Measurements from ENCODE around the gene SPAG16. TPM values are rescaled to one million over a fixed set of nuclear protein-coding genes. Genes with fewer than 3 reads are reported as not detected.

SPAG16 gene
- total RNA-seq, 1 experiment from 2014 or later, result 30.0 TPM

GRCh38 chr2:213315168-213315876, 31.1 kb downstream of the SPAG16 start:
- H3F3A ChIP-seq (ENCODE audit: insufficient read depth, low read depth), result no peaks in the 10 kb centered on the region
- H3K9me2 ChIP-seq (ENCODE audit: insufficient read depth), result no peaks in the 10 kb centered on the region
- H4K20me1 ChIP-seq (ENCODE audit: insufficient read depth), result no peaks in the 10 kb centered on the region
- H3K27ac ChIP-seq, result no peak overlapping the region
- no peak for DNase-seq
- H3K36me3 ChIP-seq (ENCODE audit: low read depth), result no peaks in the 10 kb centered on the region
- no peaks in the 10 kb centered on the region for H3K27me3 ChIP-seq (ENCODE audit: insufficient read depth, low read depth)
- BruUV-seq (replicated peaks), result no TSS peak
- no peak overlapping the region for H2AFZ ChIP-seq
- ChIA-PET CTCF (no interaction called here), POLR2A (ENCODE audit: unreplicated experiment) (no interaction called here)
- H3K4me1 ChIP-seq (replicated peaks; ENCODE audit: insufficient read depth), result no peaks in the 10 kb centered on the region
- H3K79me2 ChIP-seq (ENCODE audit: low read depth), result no peaks in the 10 kb centered on the region
- no peak overlapping the region for H3K4me2 ChIP-seq
- intact Hi-C loops (cut with micrococcal nuclease; ENCODE audit: unreplicated experiment), result no loop called here
- H3K4me3 ChIP-seq, result no peak overlapping the region
- TF ChIP-seq EZH2 (IDR thresholded peaks at IDR 0.05; ENCODE audit: low read depth), result no peak
- TF ChIP-seq CTCF (conservative IDR thresholded peaks at IDR 0.05), result no peak
- no peaks in the 10 kb centered on the region for H3K9me3 ChIP-seq (ENCODE audit: insufficient read depth, low read depth)

- no peaks in the 10 kb centered on the region for H3K9me2 ChIP-seq (ENCODE audit: insufficient read depth)
- no peaks in the 10 kb centered on the region for H3K27me3 ChIP-seq (ENCODE audit: insufficient read depth, low read depth)
- POLR2A ChIA-PET (ENCODE audit: unreplicated experiment), result no interaction called here
- no peak overlapping the region for H3K4me2 ChIP-seq
- H3K36me3 ChIP-seq (ENCODE audit: low read depth), result no peaks in the 10 kb centered on the region
- no peaks in the 10 kb centered on the region for H3K9me3 ChIP-seq (ENCODE audit: insufficient read depth, low read depth)
- H4K20me1 ChIP-seq (ENCODE audit: insufficient read depth), result no peaks in the 10 kb centered on the region
- no TSS peak for BruUV-seq (replicated peaks)
- no peak for TF ChIP-seq EZH2 (IDR thresholded peaks at IDR 0.05; ENCODE audit: low read depth)
- no peak for TF ChIP-seq CTCF (conservative IDR thresholded peaks at IDR 0.05)
- H3K4me3 ChIP-seq, result no peak overlapping the region
- no peak for DNase-seq
- H3K27ac ChIP-seq, result no peak overlapping the region
- no peaks in the 10 kb centered on the region for H3K4me1 ChIP-seq (replicated peaks; ENCODE audit: insufficient read depth)
- CTCF ChIA-PET, result no interaction called here
- intact Hi-C loops (cut with micrococcal nuclease; ENCODE audit: unreplicated experiment), result no loop called here
- no peaks in the 10 kb centered on the region for H3K79me2 ChIP-seq (ENCODE audit: low read depth)
- H3F3A ChIP-seq (ENCODE audit: insufficient read depth, low read depth), result no peaks in the 10 kb centered on the region
- no peak overlapping the region for H2AFZ ChIP-seq
Measured at GRCh38 chr2:213316001-213316735, 31.9 kb downstream of the SPAG16 start.

GRCh38 chr2:213317929-213318328, 33.7 kb downstream of the SPAG16 start:
- no peak for DNase-seq
- Histone ChIP-seq H4K20me1 (ENCODE audit: insufficient read depth) (no peaks in the 10 kb centered on the region), H3K79me2 (ENCODE audit: low read depth) (no peaks in the 10 kb centered on the region), H3K36me3 (ENCODE audit: low read depth) (no peaks in the 10 kb centered on the region), H3K4me2 (no peak overlapping the region), H3K4me3 (no peak overlapping the region), H3K9me3 (ENCODE audit: insufficient read depth, low read depth) (no peaks in the 10 kb centered on the region), H3K4me1 (replicated peaks; ENCODE audit: insufficient read depth) (no peaks in the 10 kb centered on the region), H3F3A (ENCODE audit: insufficient read depth, low read depth) (no peaks in the 10 kb centered on the region), H3K27ac (no peak overlapping the region), H3K9me2 (ENCODE audit: insufficient read depth) (no peaks in the 10 kb centered on the region), H3K27me3 (ENCODE audit: insufficient read depth, low read depth) (no peaks in the 10 kb centered on the region), H2AFZ (no peak overlapping the region)
- CTCF ChIA-PET, result no interaction called here
- intact Hi-C loops (cut with micrococcal nuclease; ENCODE audit: unreplicated experiment), result no loop called here
- BruUV-seq (replicated peaks), result no TSS peak
- no peak for TF ChIP-seq EZH2 (IDR thresholded peaks at IDR 0.05; ENCODE audit: low read depth)
- POLR2A ChIA-PET (ENCODE audit: unreplicated experiment), result no interaction called here

Data from PC-9 (cell line).